ENCODE results near the gene PRKG1.

Gene PRKG1

GRCh38 chr10:51663086-51663485 lies 588.8 kb downstream of the PRKG1 start:
- H3K9me3 ChIP-seq (replicated peaks in 1 of 2; ENCODE audit: control insufficient read depth in 2 of 2, insufficient read depth in 1 of 2, low read depth in 1 of 2, low read length in 2 of 2) = no peaks in the 10 kb centered on the region
- 100% methylated on average over 1 of the region's 3 CpGs; no CpG with 5 or more reads in 1 of the 2 donors for WGBS, 2 donors (ENCODE audit: extremely low coverage in 2 of 2, insufficient read length in 2 of 2, insufficient replicate concordance in 1 of 2)

GRCh38 chr10:51666456-51666855 lies 592.2 kb downstream of the PRKG1 start:
- no peak for DNase-seq (ENCODE audit: low spot score)
- no peak overlapping the region for H2AFZ ChIP-seq (ENCODE audit: low read length)
- no peak overlapping the region for H3K14ac ChIP-seq (ENCODE audit: low read length)
- no peak overlapping the region for H2BK12ac ChIP-seq (ENCODE audit: low read length)
- H4K91ac ChIP-seq (ENCODE audit: low read depth, low read length, poor library complexity) = no peak overlapping the region
- no peaks in the 10 kb centered on the region for H3K27me3 ChIP-seq (ENCODE audit: control insufficient read depth in 3 of 3, insufficient read depth in 3 of 3, low read depth in 1 of 3, low read length in 3 of 3)
- H2BK5ac ChIP-seq (ENCODE audit: low read length) = no peak overlapping the region
- H4K8ac ChIP-seq (ENCODE audit: low read depth, low read length) = no peak overlapping the region
- no peaks in the 10 kb centered on the region for H3K36me3 ChIP-seq (replicated peaks in 1 of 2; ENCODE audit: control insufficient read depth in 2 of 2, insufficient read depth in 2 of 2, low read length in 2 of 2)
- H2AK5ac ChIP-seq (ENCODE audit: low read depth, low read length) = no peak overlapping the region
- H3K4me3 ChIP-seq (ENCODE audit: low read length in 2 of 2) = no peak overlapping the region
- no peak overlapping the region for H3K4me2 ChIP-seq (ENCODE audit: insufficient read depth, low read length, poor library complexity, severe bottlenecking)
- H3K23ac ChIP-seq (ENCODE audit: low read depth, low read length, poor library complexity) = no peak overlapping the region
- H2BK120ac ChIP-seq (ENCODE audit: low read depth, low read length) = no peak overlapping the region
- H3K79me1 ChIP-seq (ENCODE audit: low read depth, low read length) = no peaks in the 10 kb centered on the region
- H3K9ac ChIP-seq (ENCODE audit: low read depth, low read length, poor library complexity) = no peak overlapping the region
- H3K27ac ChIP-seq (replicated peaks; ENCODE audit: low read length) = no peak overlapping the region
- no peak overlapping the region for H3K18ac ChIP-seq (ENCODE audit: low read length)
- H2BK15ac ChIP-seq (ENCODE audit: low read length) = no peak overlapping the region
- H3K4ac ChIP-seq (ENCODE audit: low read length) = no peak overlapping the region
- H3K4me1 ChIP-seq (ENCODE audit: control insufficient read depth in 2 of 2, insufficient read depth in 1 of 2, low read depth in 1 of 2, low read length in 2 of 2) = no peaks in the 10 kb centered on the region
- H3K9me3 ChIP-seq (replicated peaks in 1 of 2; ENCODE audit: control insufficient read depth in 2 of 2, insufficient read depth in 1 of 2, low read depth in 1 of 2, low read length in 2 of 2) = no peaks in the 10 kb centered on the region

More at GRCh38 chr10:51663086-51663485, 588.8 kb downstream of the PRKG1 start:
- no peak overlapping the region for H3K18ac ChIP-seq (ENCODE audit: low read length)
- no peak overlapping the region for H3K14ac ChIP-seq (ENCODE audit: low read length)
- H2BK15ac ChIP-seq (ENCODE audit: low read length) = no peak overlapping the region
- H2AK5ac ChIP-seq (ENCODE audit: low read depth, low read length) = no peak overlapping the region
- no peaks in the 10 kb centered on the region for H3K27me3 ChIP-seq (ENCODE audit: control insufficient read depth in 3 of 3, insufficient read depth in 3 of 3, low read depth in 1 of 3, low read length in 3 of 3)
- no peak overlapping the region for H4K91ac ChIP-seq (ENCODE audit: low read depth, low read length, poor library complexity)
- no peak overlapping the region for H3K4me3 ChIP-seq (ENCODE audit: low read length in 2 of 2)
- H3K36me3 ChIP-seq (replicated peaks in 1 of 2; ENCODE audit: control insufficient read depth in 2 of 2, insufficient read depth in 2 of 2, low read length in 2 of 2) = no peaks in the 10 kb centered on the region
- no peak overlapping the region for H2AFZ ChIP-seq (ENCODE audit: low read length)
- no peak overlapping the region for H2BK12ac ChIP-seq (ENCODE audit: low read length)
- H3K4ac ChIP-seq (ENCODE audit: low read length) = no peak overlapping the region
- H3K9ac ChIP-seq (ENCODE audit: low read depth, low read length, poor library complexity) = no peak overlapping the region
- no peak overlapping the region for H2BK120ac ChIP-seq (ENCODE audit: low read depth, low read length)
- no peak overlapping the region for H3K4me2 ChIP-seq (ENCODE audit: insufficient read depth, low read length, poor library complexity, severe bottlenecking)
- no peak for DNase-seq (ENCODE audit: low spot score)
- no peaks in the 10 kb centered on the region for H3K79me1 ChIP-seq (ENCODE audit: low read depth, low read length)
- H4K8ac ChIP-seq (ENCODE audit: low read depth, low read length) = no peak overlapping the region
- peaks cover 0 to 2% of the 10 kb centered on the region in 2 donors for H3K4me1 ChIP-seq (ENCODE audit: control insufficient read depth in 2 of 2, insufficient read depth in 1 of 2, low read depth in 1 of 2, low read length in 2 of 2)
- H3K23ac ChIP-seq (ENCODE audit: low read depth, low read length, poor library complexity) = no peak overlapping the region
- H3K27ac ChIP-seq (replicated peaks; ENCODE audit: low read length) = no peak overlapping the region
- no peak overlapping the region for H2BK5ac ChIP-seq (ENCODE audit: low read length)

DNA sequence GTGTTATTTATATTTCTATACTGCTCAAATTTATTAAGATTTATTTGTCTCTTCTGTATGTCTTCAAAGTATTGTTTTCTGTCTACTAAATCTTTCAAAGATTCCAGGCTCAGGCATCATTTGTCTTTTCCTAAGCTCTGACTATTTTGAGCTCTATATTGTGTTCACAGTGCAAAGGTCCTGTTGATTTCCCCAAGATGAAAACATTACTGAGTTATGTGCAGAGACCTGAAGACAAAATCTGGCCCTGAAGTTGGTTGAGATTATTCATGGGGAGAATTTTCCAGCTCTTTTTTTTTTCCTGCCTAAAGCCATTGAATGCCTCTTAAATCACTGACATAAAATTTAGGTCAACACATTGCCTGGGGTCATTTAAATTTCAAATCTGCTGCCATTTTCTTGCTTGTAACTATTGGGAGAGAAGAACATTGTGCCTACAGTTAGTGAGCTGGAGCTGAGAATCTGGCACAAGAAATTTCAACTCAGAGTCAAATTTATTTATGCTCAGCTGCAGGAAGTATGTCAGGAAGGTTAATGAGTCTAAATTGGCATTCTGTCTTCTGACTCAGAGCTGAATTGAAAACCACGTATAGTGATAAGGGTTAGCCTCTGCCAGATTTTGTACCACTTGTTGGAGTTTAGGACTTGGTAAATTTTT lies 593.5 kb downstream of the PRKG1 start:
- H3K4me1 ChIP-seq (ENCODE audit: control insufficient read depth in 2 of 2, insufficient read depth in 1 of 2, low read depth in 1 of 2, low read length in 2 of 2) = no peaks in the 10 kb centered on the region
- no peaks in the 10 kb centered on the region for H3K27me3 ChIP-seq (ENCODE audit: control insufficient read depth in 3 of 3, insufficient read depth in 3 of 3, low read depth in 1 of 3, low read length in 3 of 3)
- no peaks in the 10 kb centered on the region for H3K79me1 ChIP-seq (ENCODE audit: low read depth, low read length)
- no peak overlapping the region for H3K4ac ChIP-seq (ENCODE audit: low read length)
- H2BK120ac ChIP-seq (ENCODE audit: low read depth, low read length) = no peak overlapping the region
- no peak overlapping the region for H3K18ac ChIP-seq (ENCODE audit: low read length)
- H3K9me3 ChIP-seq (replicated peaks in 1 of 2; ENCODE audit: control insufficient read depth in 2 of 2, insufficient read depth in 1 of 2, low read depth in 1 of 2, low read length in 2 of 2) = no peaks in the 10 kb centered on the region
- no peak overlapping the region for H3K4me3 ChIP-seq (ENCODE audit: low read length in 2 of 2)
- no peak overlapping the region for H3K27ac ChIP-seq (replicated peaks; ENCODE audit: low read length)
- H2AK5ac ChIP-seq (ENCODE audit: low read depth, low read length) = no peak overlapping the region
- no peak overlapping the region for H3K9ac ChIP-seq (ENCODE audit: low read depth, low read length, poor library complexity)
- no peaks in the 10 kb centered on the region for H3K36me3 ChIP-seq (replicated peaks in 1 of 2; ENCODE audit: control insufficient read depth in 2 of 2, insufficient read depth in 2 of 2, low read length in 2 of 2)
- DNase-seq (ENCODE audit: low spot score) = no peak
- H4K8ac ChIP-seq (ENCODE audit: low read depth, low read length) = no peak overlapping the region
- no peak overlapping the region for H2BK15ac ChIP-seq (ENCODE audit: low read length)
- H3K14ac ChIP-seq (ENCODE audit: low read length) = no peak overlapping the region
- H2BK12ac ChIP-seq (ENCODE audit: low read length) = no peak overlapping the region
- no peak overlapping the region for H3K4me2 ChIP-seq (ENCODE audit: insufficient read depth, low read length, poor library complexity, severe bottlenecking)
- H4K91ac ChIP-seq (ENCODE audit: low read depth, low read length, poor library complexity) = no peak overlapping the region
- WGBS, 2 donors (ENCODE audit: extremely low coverage in 2 of 2, insufficient read length in 2 of 2, insufficient replicate concordance in 1 of 2) = no CpG with 5 or more reads among the region's 1 CpG
- no peak overlapping the region for H3K23ac ChIP-seq (ENCODE audit: low read depth, low read length, poor library complexity)
- H2BK5ac ChIP-seq (ENCODE audit: low read length) = no peak overlapping the region
- H2AFZ ChIP-seq (ENCODE audit: low read length) = peak overlapping the region; percentile 69

- H2BK120ac ChIP-seq (ENCODE audit: low read depth, low read length) = no peak overlapping the region
- no peak overlapping the region for H3K18ac ChIP-seq (ENCODE audit: low read length)
- no peaks in the 10 kb centered on the region for H3K9me3 ChIP-seq (replicated peaks in 1 of 2; ENCODE audit: control insufficient read depth in 2 of 2, insufficient read depth in 1 of 2, low read depth in 1 of 2, low read length in 2 of 2)
- no peak overlapping the region for H3K4me2 ChIP-seq (ENCODE audit: insufficient read depth, low read length, poor library complexity, severe bottlenecking)
- H2AFZ ChIP-seq (ENCODE audit: low read length) = peak overlapping the region; percentile 69
- H3K36me3 ChIP-seq (replicated peaks in 1 of 2; ENCODE audit: control insufficient read depth in 2 of 2, insufficient read depth in 2 of 2, low read length in 2 of 2) = no peaks in the 10 kb centered on the region
- H3K27ac ChIP-seq (replicated peaks; ENCODE audit: low read length) = no peak overlapping the region
- no peak overlapping the region for H4K8ac ChIP-seq (ENCODE audit: low read depth, low read length)
- no peak overlapping the region for H2AK5ac ChIP-seq (ENCODE audit: low read depth, low read length)
- H3K4me1 ChIP-seq (ENCODE audit: control insufficient read depth in 2 of 2, insufficient read depth in 1 of 2, low read depth in 1 of 2, low read length in 2 of 2) = no peaks in the 10 kb centered on the region
- H3K4ac ChIP-seq (ENCODE audit: low read length) = no peak overlapping the region
- no peak overlapping the region for H3K23ac ChIP-seq (ENCODE audit: low read depth, low read length, poor library complexity)
- H2BK15ac ChIP-seq (ENCODE audit: low read length) = no peak overlapping the region
- no peak overlapping the region for H2BK12ac ChIP-seq (ENCODE audit: low read length)
- H3K4me3 ChIP-seq (ENCODE audit: low read length in 2 of 2) = no peak overlapping the region
- H3K27me3 ChIP-seq (ENCODE audit: control insufficient read depth in 3 of 3, insufficient read depth in 3 of 3, low read depth in 1 of 3, low read length in 3 of 3) = no peaks in the 10 kb centered on the region
- no peak overlapping the region for H3K9ac ChIP-seq (ENCODE audit: low read depth, low read length, poor library complexity)
- H2BK5ac ChIP-seq (ENCODE audit: low read length) = no peak overlapping the region
- H4K91ac ChIP-seq (ENCODE audit: low read depth, low read length, poor library complexity) = no peak overlapping the region
- no peak overlapping the region for H3K14ac ChIP-seq (ENCODE audit: low read length)
- no peaks in the 10 kb centered on the region for H3K79me1 ChIP-seq (ENCODE audit: low read depth, low read length)
- no peak for DNase-seq (ENCODE audit: low spot score)
Measured at GRCh38 chr10:51668336-51668689, 594.0 kb downstream of the PRKG1 start.
